H9 (cell line): ENCODE results near the gene GPR82. TPM values are rescaled to one million over a fixed set of nuclear protein-coding genes. Genes with fewer than 3 reads are reported as not detected.

Source experiments
- DNase-seq: peaks from one replicate; pipeline ENCODE4 v3.0.0-alpha.2; 2017
- H2AFZ ChIP-seq: one replicate; pipeline ENCODE4 v1.6.1; 2013; ENCODE audit warnings: mild to moderate bottlenecking, low read length, control low read depth, moderate library complexity
- H2AK5ac ChIP-seq: 2 replicates; pipeline ENCODE4 v1.6.1; 2013; ENCODE audit warnings: low read length, control low read depth, mixed read lengths; ENCODE audit not compliant: insufficient read length
- H2BK120ac ChIP-seq: one replicate; pipeline ENCODE4 v1.6.1; 2013; ENCODE audit warnings: low read depth, mild to moderate bottlenecking, low read length, control low read depth, inconsistent platforms; ENCODE audit not compliant: poor library complexity, severe bottlenecking
- H2BK12ac ChIP-seq: 2 replicates; pipeline ENCODE4 v1.6.1; 2013; ENCODE audit warnings: low read length, control low read depth, mixed read lengths, low read depth; ENCODE audit not compliant: insufficient read length
- H2BK15ac ChIP-seq: 2 replicates; pipeline ENCODE4 v1.6.1; 2013; ENCODE audit warnings: low read depth, low read length, control low read depth
- H2BK20ac ChIP-seq: one replicate; pipeline ENCODE4 v1.6.1; 2013; ENCODE audit warnings: low read depth, mild to moderate bottlenecking, low read length, control low read depth, inconsistent platforms; ENCODE audit not compliant: poor library complexity, severe bottlenecking
- H2BK5ac ChIP-seq: 2 replicates; pipeline ENCODE4 v1.6.1; 2013; ENCODE audit warnings: low read length, control low read depth, mixed read lengths; ENCODE audit not compliant: insufficient read length
- H3K14ac ChIP-seq: 2 replicates; pipeline ENCODE4 v1.6.1; 2013; ENCODE audit warnings: low read length, control low read depth; ENCODE audit not compliant: insufficient read depth
- H3K18ac ChIP-seq: 2 replicates; pipeline ENCODE4 v1.6.1; 2013; ENCODE audit warnings: low read depth, mild to moderate bottlenecking, mixed read lengths, low read length, control low read depth; ENCODE audit not compliant: insufficient read length
- H3K23ac ChIP-seq: 2 replicates; pipeline ENCODE4 v1.6.1; 2013; ENCODE audit warnings: low read length, control low read depth, mixed read lengths, low read depth; ENCODE audit not compliant: insufficient read length
- H3K23me2 ChIP-seq: 2 replicates; pipeline ENCODE4 v1.6.1; 2013; ENCODE audit warnings: low read depth, mild to moderate bottlenecking, mixed read lengths, low read length, control low read depth; ENCODE audit not compliant: insufficient read length, poor library complexity, severe bottlenecking
- H3K27ac ChIP-seq: 2 replicates; pipeline ENCODE4 v1.5.1; 2013; ENCODE audit warnings: low read length, control low read depth, mixed read lengths, low read depth; ENCODE audit not compliant: insufficient read length
- H3K27me3 ChIP-seq: 2 replicates; pipeline ENCODE4 v1.6.1; 2013; ENCODE audit warnings: low read length, control low read depth, inconsistent platforms; ENCODE audit not compliant: insufficient read depth
- H3K4ac ChIP-seq: 2 replicates; pipeline ENCODE4 v1.6.1; 2013; ENCODE audit warnings: low read depth, mild to moderate bottlenecking, control low read depth, inconsistent platforms, low read length, moderate library complexity
- H3K4me1 ChIP-seq: 2 replicates; pipeline ENCODE4 v1.6.1; 2013; ENCODE audit warnings: low read length, control low read depth, inconsistent platforms; ENCODE audit not compliant: insufficient read depth
- H3K4me2 ChIP-seq: 2 replicates; pipeline ENCODE4 v1.6.1; 2013; ENCODE audit warnings: low read length, control low read depth, mixed read lengths; ENCODE audit not compliant: insufficient read length, insufficient read depth
- H3K56ac ChIP-seq: 2 replicates; pipeline ENCODE4 v1.6.1; 2013; ENCODE audit warnings: low read depth, mild to moderate bottlenecking, mixed read lengths, low read length, control low read depth; ENCODE audit not compliant: insufficient read length
- H3K79me1 ChIP-seq: 2 replicates; pipeline ENCODE4 v1.6.1; 2013; ENCODE audit warnings: low read depth, mild to moderate bottlenecking, moderate library complexity, low read length, control low read depth, inconsistent platforms; ENCODE audit not compliant: insufficient read depth, poor library complexity, severe bottlenecking
- H3K79me2 ChIP-seq: 2 replicates; pipeline ENCODE4 v1.6.1; 2013; ENCODE audit warnings: low read length, control low read depth, inconsistent platforms; ENCODE audit not compliant: insufficient read depth
- H3K9ac ChIP-seq: 2 replicates; pipeline ENCODE4 v1.6.1; 2013; ENCODE audit warnings: low read length, control low read depth, mixed read lengths; ENCODE audit not compliant: insufficient read length; ENCODE audit errors: extremely low read depth
- H3K9me3 ChIP-seq: one replicate; pipeline ENCODE4 v1.6.1; 2013; ENCODE audit warnings: low read depth, low read length, inconsistent platforms; ENCODE audit not compliant: control insufficient read depth
- H3T11ph ChIP-seq: one replicate; pipeline ENCODE4 v1.6.1; 2013; ENCODE audit warnings: mild to moderate bottlenecking, low read length, control low read depth, inconsistent platforms
- H4K20me1 ChIP-seq: one replicate; pipeline ENCODE4 v1.6.1; 2013; ENCODE audit not compliant: control insufficient read depth, insufficient read length, insufficient read depth
- H4K5ac ChIP-seq: 2 replicates; pipeline ENCODE4 v1.6.1; 2013; ENCODE audit warnings: low read depth, mild to moderate bottlenecking, mixed read lengths, low read length, control low read depth; ENCODE audit not compliant: insufficient read length
- H4K8ac ChIP-seq: replicated peaks from 2 replicates; pipeline ENCODE4 v1.6.1; 2013; ENCODE audit warnings: low read length, control low read depth, mixed read lengths, low read depth; ENCODE audit not compliant: insufficient read length
- H4K91ac ChIP-seq: 2 replicates; pipeline ENCODE4 v1.6.1; 2013; ENCODE audit warnings: low read depth, mild to moderate bottlenecking, moderate library complexity, mixed read lengths, low read length, control low read depth; ENCODE audit not compliant: insufficient read length
- H3K27ac Mint-ChIP-seq, 3 experiments: 2 replicates in 2 of 3; 3 replicates in 1 of 3; pipeline ENCODE4 v1.8.0; 2020 to 2021; ENCODE audit warnings: mixed read lengths in 3 of 3, mild to moderate bottlenecking in 1 of 3, moderate library complexity in 1 of 3
- H3K27me3 Mint-ChIP-seq: 2 replicates; pipeline ENCODE4 v1.8.0; 2021; ENCODE audit warnings: low read depth, mild to moderate bottlenecking, moderate library complexity, mixed read lengths
- H3K36me3 Mint-ChIP-seq, 3 experiments: 2 replicates in 2 of 3; 3 replicates in 1 of 3; pipeline ENCODE4 v1.8.0; 2020 to 2021; ENCODE audit warnings: low read depth in 3 of 3, mixed read lengths in 3 of 3; ENCODE audit not compliant: insufficient read depth in 1 of 3
- H3K4me1 Mint-ChIP-seq, 2 experiments: 2 replicates each; pipeline ENCODE4 v1.8.0; 2020; ENCODE audit warnings: mixed read lengths in 2 of 2
- H3K4me3 Mint-ChIP-seq, 2 experiments: 2 replicates in 1 of 2; 3 replicates in 1 of 2; pipeline ENCODE4 v1.8.0; 2020 to 2021; ENCODE audit warnings: mild to moderate bottlenecking in 2 of 2, mixed read lengths in 2 of 2, moderate library complexity in 1 of 2
- H3K9me3 Mint-ChIP-seq, 2 experiments: 2 replicates in 1 of 2; 3 replicates in 1 of 2; pipeline ENCODE4 v1.8.0; 2020; ENCODE audit warnings: mild to moderate bottlenecking in 2 of 2, mixed read lengths in 2 of 2, moderate library complexity in 1 of 2
- WGBS: extraction: QIAGEN DNeasy Blood & Tissue Kit; methylation state at CpG from one replicate; pipeline ENCODE4 v1.1.7; 2013; ENCODE audit warnings: missing lambda C conversion rate, low lambda C conversion rate, mixed read lengths; ENCODE audit not compliant: insufficient read length; ENCODE audit errors: extremely low coverage; 5-methylcytosine and 5-hydroxymethylcytosine counted together
- total RNA-seq: library from RNA; stranded (reverse); gene quantifications from 2 replicates; pipeline ENCODE4 v1.2.1, GENCODE V29; 2021
- TF ChIP-seq, protein P1 (sequence below): fragments of 200-600 bp; sonication (generic); conservative IDR thresholded peaks from 3 replicates; pipeline ENCODE4 v1.8.0; 2021; ENCODE audit warnings: antibody characterized with exemption, mild to moderate bottlenecking

GPR82 gene
- total RNA-seq, 1 experiment from 2014 or later, result not detected

DNA sequence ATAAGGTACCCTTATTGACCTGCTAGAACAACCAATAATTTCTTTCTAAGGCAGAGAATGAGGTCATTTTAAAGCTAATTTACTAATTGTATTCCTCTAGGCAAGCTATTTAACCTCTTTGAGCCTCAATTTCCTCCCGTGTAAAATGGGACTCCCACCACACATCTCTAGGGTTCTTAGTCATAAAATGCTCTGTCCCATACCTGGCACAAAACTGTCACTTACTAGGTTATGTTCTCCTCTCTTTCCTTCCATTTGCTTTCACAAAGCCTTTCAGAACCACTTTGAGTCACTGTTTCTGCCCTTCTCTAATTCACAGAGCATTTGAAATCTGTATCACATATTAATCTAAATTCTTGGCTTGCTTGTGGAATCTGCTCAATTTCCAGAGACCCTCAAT, 2.4 kb upstream of the GPR82 start:
- no peak overlapping the region for H2BK120ac ChIP-seq
- H3K27ac ChIP-seq, result no peak overlapping the region
- no CpG with 5 or more reads among the region's 1 CpG for WGBS
- no peak overlapping the region for H2AFZ ChIP-seq
- no peaks in the 10 kb centered on the region for H3K27me3 ChIP-seq
- no peak overlapping the region for H4K91ac ChIP-seq
- no peak overlapping the region for H3K4me3 Mint-ChIP-seq
- H3K27me3 Mint-ChIP-seq, result no peaks in the 10 kb centered on the region; the same call in 1 of the 2 replicates
- peaks cover 27 to 34% (median 31%) of the 10 kb centered on the region in 3 experiments for H3K36me3 Mint-ChIP-seq
- no peak overlapping the region for H3K27ac Mint-ChIP-seq
- H3K9ac ChIP-seq, result no peak overlapping the region
- no peak overlapping the region for H3K56ac ChIP-seq
- H3K18ac ChIP-seq, result no peak overlapping the region
- H2BK20ac ChIP-seq, result no peak overlapping the region
- H2BK15ac ChIP-seq, result no peak overlapping the region
- no peak overlapping the region for H4K5ac ChIP-seq
- H4K20me1 ChIP-seq, result no peaks in the 10 kb centered on the region
- peaks cover 10 to 15% of the 10 kb centered on the region in 2 experiments for H3K4me1 Mint-ChIP-seq
- no peak overlapping the region for H2BK12ac ChIP-seq
- no peaks in the 10 kb centered on the region for H3K79me2 ChIP-seq
- H3K23ac ChIP-seq, result no peak overlapping the region
- peaks cover 55 to 64% of the 10 kb centered on the region in 2 experiments for H3K9me3 Mint-ChIP-seq
- no peak overlapping the region for H3T11ph ChIP-seq
- peaks cover 10% of the 10 kb centered on the region for H3K9me3 ChIP-seq
- peaks cover 5% of the 10 kb centered on the region; the same call in 1 of the 2 replicates for H3K4me1 ChIP-seq
- no peak overlapping the region for H4K8ac ChIP-seq
- no peak overlapping the region for H3K4me2 ChIP-seq
- no peak overlapping the region for H3K14ac ChIP-seq
- H2BK5ac ChIP-seq, result no peak overlapping the region
- no peak overlapping the region for H3K4ac ChIP-seq
- no peak for DNase-seq
- H2AK5ac ChIP-seq, result no peak overlapping the region
- no peaks in the 10 kb centered on the region for H3K79me1 ChIP-seq
- TF ChIP-seq, protein P1, sequence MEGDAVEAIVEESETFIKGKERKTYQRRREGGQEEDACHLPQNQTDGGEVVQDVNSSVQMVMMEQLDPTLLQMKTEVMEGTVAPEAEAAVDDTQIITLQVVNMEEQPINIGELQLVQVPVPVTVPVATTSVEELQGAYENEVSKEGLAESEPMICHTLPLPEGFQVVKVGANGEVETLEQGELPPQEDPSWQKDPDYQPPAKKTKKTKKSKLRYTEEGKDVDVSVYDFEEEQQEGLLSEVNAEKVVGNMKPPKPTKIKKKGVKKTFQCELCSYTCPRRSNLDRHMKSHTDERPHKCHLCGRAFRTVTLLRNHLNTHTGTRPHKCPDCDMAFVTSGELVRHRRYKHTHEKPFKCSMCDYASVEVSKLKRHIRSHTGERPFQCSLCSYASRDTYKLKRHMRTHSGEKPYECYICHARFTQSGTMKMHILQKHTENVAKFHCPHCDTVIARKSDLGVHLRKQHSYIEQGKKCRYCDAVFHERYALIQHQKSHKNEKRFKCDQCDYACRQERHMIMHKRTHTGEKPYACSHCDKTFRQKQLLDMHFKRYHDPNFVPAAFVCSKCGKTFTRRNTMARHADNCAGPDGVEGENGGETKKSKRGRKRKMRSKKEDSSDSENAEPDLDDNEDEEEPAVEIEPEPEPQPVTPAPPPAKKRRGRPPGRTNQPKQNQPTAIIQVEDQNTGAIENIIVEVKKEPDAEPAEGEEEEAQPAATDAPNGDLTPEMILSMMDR, result no peak
- H3K23me2 ChIP-seq, result no peaks in the 10 kb centered on the region
